SU-DHL-6 (cell line): ENCODE results near the gene MSH4.

Experiments used
- CTCF ChIP-seq: fragments of 200-600 bp; sonication (generic); IDR thresholded peaks from one replicate; pipeline ENCODE4 v1.5.1; 2017; ENCODE audit warnings: antibody characterized with exemption, mild to moderate bottlenecking, low read length, moderate library complexity; ENCODE audit not compliant: insufficient read depth, poor library complexity, severe bottlenecking
- EZH2phosphoT487 ChIP-seq: fragments of 200-600 bp; sonication (generic), shearing (Covaris generic); conservative IDR thresholded peaks from 2 replicates; pipeline ENCODE4 v1.6.1; 2018; ENCODE audit warnings: mild to moderate bottlenecking, antibody characterized with exemption, low read length, moderate library complexity, mixed read lengths

GRCh38 chr1:75797273-75797588, 549 bp downstream of the MSH4 start:
- TF ChIP-seq CTCF (no peak), EZH2phosphoT487 (no peak)
